Fibroblast of the aortic adventitia (primary cell): ENCODE results near the gene FRMD5. TPM values are rescaled to one million over a fixed set of nuclear protein-coding genes. Genes with fewer than 3 reads are reported as not detected.

ENCODE experiments used
- DNase-seq: peaks from one replicate; pipeline ENCODE4 v3.0.0-alpha.2; 2010; ENCODE audit warnings: low read depth
- H3K4me3 ChIP-seq: 2 replicates; pipeline ENCODE4 v1.5.1; 2011; ENCODE audit warnings: low read depth, mild to moderate bottlenecking, control low read depth, low read length, moderate library complexity
- CTCF ChIP-seq: IDR thresholded peaks from 2 replicates; pipeline ENCODE4 v1.5.1; 2011; ENCODE audit warnings: mild to moderate bottlenecking, low read length, control low read depth, inconsistent platforms; ENCODE audit not compliant: insufficient read depth
- total RNA-seq: library from RNA; depleted of rRNA; stranded (reverse); fragments of >200 nt; gene quantifications from 2 replicates; pipeline ENCODE4 v1.2.3, GENCODE V29; 2012; ENCODE audit warnings: low replicate concordance

FRMD5 gene
- total RNA-seq, 1 donor, result 16.3 TPM

- peak; percentile 33 for DNase-seq
- no peak for TF ChIP-seq CTCF
- H3K4me3 ChIP-seq, result no peak overlapping the region
These were observed 228.4 kb downstream of the FRMD5 start for GRCh38 chr15:43966646-43967045.

- TF ChIP-seq CTCF, result no peak
- peak; percentile 81 for DNase-seq
- H3K4me3 ChIP-seq, result no peak overlapping the region
These were observed 236.2 kb downstream of the FRMD5 start for GRCh38 chr15:43958861-43959330.

GRCh38 chr15:43957724-43958123, 237.3 kb downstream of the FRMD5 start:
- DNase-seq, result no peak
- TF ChIP-seq CTCF, result no peak
- no peak overlapping the region for H3K4me3 ChIP-seq

- TF ChIP-seq CTCF, result no peak
- no peak for DNase-seq
- H3K4me3 ChIP-seq, result no peak overlapping the region
These were observed 239.9 kb downstream of the FRMD5 start for GRCh38 chr15:43955140-43955539.

GRCh38 chr15:43954181-43954621, 240.9 kb downstream of the FRMD5 start:
- no peak for TF ChIP-seq CTCF
- DNase-seq, result no peak
- H3K4me3 ChIP-seq, result no peak overlapping the region

GRCh38 chr15:43953402-43953801, 241.7 kb downstream of the FRMD5 start:
- no peak overlapping the region for H3K4me3 ChIP-seq
- DNase-seq, result no peak
- no peak for TF ChIP-seq CTCF

- no peak overlapping the region for H3K4me3 ChIP-seq
- TF ChIP-seq CTCF, result no peak
- DNase-seq, result no peak
These were observed 244.5 kb downstream of the FRMD5 start for GRCh38 chr15:43950531-43950930.
